Brain pericyte (primary cell): ENCODE results near the gene ICAM2.

ENCODE experiments used
- DNase-seq: peaks from one replicate; pipeline ENCODE4 v3.0.0-alpha.2; 2012; ENCODE audit warnings: low read depth, low spot score

Gene ICAM2

DNA sequence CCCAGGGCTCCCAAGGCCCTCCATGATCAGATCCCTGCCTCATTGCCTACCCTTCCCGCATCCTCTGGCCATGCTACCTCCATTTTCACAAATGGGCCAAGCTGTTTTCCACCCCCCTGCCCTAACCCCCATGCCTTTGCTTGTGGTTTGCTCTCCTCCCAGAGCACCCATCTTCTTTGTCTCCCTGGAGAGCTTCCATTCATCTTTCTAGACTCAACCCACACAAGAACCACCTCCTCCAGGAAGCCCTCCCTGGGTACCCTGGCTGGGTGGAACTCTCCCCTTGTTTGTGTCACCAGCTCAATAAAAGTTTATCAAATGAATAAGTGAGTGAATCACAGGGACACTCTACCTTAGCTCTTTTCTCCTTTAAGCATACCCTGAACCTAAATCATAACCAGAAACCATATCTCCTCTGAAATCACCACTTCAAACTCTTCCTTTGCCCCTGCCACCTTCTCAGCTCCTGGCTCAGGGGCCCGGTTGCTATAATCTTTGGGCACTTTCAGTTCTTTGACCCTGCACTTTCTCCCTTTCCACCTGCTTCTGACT lies 44.8 kb downstream of the ICAM2 start:
- DNase-seq = no peak

DNA sequence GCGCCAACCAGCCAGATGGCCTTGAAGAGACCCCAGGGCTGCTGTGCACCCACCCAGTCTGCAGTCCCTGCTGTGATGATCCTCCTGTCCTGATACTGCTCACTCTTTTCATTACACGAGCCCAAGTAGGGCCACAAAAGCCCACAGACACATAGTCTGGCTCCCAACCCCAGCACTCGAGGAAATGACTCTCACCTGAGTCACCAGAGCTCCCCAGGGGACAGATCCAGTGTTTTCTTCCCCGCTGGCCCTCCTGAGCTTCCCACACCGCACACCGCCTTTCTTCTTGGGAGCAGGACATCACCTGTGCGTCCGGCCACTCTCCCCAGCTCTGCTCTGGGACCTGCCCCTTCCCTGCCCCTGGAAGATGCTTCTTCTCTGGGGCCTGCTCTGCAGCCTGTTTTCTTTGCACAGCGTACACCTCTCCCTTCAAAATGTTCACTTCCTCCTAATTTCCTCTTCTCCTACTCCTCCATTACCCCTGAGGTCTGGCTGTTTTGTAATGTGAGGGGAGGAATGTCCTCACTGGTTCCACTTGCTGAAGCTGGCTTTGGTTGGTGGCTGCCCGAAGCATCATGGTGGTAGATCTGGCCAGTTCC lies 45.7 kb downstream of the ICAM2 start:
- DNase-seq = no peak

DNA sequence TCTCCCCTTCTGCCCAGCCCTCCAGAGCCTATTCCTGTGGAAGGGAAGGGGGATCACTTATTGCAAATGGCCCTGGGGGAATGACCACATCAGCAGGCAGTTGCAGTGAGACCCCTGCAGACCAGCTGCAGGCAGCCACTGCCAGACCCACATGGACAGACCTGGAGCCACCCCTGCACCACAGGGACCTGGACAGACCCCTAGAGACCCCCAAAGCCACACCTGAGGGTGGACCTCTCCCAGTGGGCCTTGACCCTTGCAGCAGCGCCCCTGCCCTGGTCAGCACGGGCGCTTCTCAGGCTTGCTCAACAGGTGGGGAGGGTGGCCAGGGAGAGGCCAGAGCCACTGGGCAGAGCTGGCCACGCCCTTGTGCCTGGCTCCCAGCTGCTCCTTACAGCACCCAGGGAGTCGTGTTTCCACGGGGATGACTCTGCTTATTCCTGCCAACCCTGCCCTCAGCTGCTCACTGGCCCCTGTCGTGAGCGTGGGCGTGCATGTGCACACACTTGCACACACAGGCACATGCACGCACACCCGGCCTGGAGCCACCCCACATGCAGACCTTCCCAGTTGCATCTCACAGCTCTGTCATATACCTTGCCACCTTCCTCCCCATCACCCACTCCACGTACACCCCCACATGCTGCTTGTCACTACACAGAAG lies 46.4 kb downstream of the ICAM2 start:
- DNase-seq = no peak

DNA sequence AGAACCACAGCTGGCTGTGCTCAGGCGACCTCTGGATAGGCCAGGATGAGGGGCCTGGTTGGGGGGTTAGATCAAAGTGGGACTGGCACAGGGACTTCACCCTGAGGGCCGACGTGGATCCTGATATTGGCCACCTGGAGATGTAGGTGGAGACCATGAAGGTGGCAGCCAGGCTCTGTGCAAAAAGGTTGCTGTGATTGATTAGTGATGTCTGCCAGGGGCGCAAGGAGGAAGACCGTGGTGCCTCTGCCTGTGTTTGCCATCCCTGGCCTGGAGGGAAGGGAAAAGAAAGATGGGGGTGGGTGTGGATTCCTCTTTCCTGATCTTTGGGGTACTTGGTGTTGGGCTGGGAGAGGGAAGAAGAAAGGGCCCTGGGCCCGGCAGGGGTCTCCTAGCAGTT lies 47.2 kb downstream of the ICAM2 start:
- no peak for DNase-seq

DNA sequence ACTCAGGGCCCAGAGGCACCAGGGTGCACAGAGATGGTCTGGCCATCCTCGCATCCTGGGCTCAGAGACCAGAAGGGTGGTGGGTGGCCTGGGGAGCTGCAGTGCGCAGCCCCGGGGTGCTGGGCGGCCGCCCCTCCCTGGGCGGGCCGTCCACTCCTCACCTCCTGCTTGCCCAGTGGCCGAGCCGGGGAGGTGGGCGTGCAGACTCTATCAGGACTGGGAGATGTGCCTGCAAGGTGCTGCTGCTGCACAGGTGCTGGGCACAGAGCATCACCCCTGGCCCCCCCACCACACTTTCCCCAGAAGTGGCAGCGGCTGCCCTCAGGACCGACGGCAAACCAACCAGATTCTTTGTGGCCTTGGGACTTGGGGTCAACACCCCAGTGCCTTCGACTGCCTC lies 47.6 kb downstream of the ICAM2 start, which contains the start of gene SCN4A:
TSS of gene SCN4A (minus strand) at position 123 of the 400 bp plus-strand sequence. CDS start at position 46, 77 bp downstream.
- DNase-seq = no peak

DNA sequence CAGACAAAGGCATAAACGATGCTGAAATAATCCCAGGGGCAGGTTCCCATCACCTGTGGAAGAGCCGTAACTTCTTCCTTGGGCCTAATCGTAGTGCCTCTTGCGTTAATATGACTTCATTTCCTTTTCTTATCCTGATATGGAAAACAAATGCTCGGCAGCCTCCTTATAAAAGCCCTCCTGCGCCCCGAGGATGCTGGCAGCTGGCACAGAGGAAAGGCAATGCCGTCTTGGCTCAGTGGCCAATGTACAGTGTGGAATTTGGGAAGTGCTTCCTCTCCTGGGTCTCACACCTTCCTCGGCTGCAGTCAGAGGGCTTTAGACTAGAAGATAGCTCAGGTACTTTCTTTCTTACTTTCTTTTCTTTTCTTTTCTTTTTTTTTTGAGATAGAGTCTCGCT lies 51.2 kb downstream of the ICAM2 start:
- no peak for DNase-seq

DNA sequence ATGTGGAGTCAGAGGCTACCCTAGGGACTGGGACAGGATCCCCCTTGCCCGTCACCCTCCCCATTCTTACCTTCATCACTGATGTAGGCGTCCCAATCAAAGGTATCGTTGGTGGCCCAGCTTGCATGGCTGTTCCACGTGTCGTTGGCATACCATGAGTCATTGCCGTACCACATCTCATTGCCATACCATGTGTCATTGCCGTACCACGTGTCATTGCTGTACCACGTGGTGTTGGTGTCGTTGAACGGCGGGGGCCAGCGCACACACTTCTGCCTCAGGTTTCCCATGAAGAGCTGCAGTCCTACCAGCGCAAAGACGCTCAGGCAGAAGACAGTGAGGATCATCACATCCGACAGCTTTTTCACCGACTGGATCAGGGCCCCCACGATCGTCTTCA lies 52.5 kb downstream of the ICAM2 start:
- no peak for DNase-seq

DNA sequence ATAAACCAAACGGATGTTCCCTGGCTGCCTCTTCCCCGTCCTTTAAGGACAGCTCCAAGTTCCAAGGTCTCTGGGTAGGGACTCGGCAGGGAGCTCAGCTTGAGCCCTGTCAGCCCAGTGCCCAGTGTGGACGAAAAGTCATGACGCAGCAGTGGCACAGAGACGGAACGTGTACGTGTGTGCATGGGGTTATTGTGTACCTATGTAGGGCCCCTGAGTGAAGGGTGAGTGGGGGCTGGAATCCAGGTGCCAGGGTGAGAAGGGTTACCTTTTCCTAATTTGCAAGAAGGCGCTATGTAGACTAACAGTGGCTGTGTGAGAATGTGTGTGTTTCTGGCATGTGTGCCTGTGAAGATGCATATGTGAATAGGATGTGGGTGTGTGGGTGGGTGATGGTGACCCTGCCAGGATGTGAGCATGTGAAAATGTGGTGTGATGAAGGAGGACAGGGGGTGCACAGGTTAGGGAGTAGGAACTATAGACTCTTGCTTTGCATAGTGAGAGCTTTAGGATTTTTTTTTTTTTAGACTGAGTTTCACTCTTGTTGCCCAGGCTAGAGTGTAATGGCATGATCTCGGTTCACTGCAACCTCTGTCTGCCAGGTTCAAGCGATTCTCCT lies 53.7 kb downstream of the ICAM2 start:
- no peak for DNase-seq

DNA sequence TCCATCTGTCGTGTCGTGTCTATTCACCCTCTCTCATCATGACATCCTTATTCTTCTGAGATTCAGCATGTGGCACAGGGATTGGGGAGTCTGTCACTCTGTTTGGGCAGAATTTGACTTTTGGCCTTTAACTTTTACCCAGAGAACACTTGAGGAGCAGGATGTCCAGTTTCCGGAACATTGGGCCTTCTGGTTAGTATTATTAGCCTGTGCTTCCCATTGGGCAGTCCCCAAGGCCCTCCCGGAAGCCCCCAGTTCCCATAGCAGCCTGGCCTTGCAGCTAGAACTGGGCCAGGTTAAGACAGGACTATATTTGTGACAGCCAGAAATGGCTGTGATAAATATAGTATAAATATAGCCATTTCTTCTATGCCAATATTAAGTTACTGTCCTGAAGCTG lies 57.3 kb downstream of the ICAM2 start:
- DNase-seq = no peak

DNA sequence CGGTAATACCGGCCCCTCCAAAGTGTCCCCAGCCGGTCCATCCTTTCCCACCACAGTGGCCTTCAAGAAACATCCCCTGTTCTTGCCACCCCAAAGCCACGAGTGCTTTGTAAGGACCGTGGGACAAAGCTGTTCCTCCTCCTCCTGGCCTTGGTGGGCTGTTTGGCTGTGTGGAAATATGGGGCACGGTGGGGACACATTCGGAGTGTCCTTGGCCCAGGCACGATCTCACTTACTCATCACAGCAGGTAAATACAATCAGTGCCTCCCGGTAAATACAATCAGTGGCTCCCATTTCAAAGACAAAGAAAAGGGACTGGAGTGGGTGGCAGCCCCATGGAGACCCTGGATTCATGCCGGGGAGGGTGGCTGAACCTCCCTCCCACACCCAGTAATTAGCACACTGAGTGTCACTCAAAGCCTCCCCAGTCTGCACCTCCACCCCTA lies 58.1 kb downstream of the ICAM2 start:
- DNase-seq = no peak

DNA sequence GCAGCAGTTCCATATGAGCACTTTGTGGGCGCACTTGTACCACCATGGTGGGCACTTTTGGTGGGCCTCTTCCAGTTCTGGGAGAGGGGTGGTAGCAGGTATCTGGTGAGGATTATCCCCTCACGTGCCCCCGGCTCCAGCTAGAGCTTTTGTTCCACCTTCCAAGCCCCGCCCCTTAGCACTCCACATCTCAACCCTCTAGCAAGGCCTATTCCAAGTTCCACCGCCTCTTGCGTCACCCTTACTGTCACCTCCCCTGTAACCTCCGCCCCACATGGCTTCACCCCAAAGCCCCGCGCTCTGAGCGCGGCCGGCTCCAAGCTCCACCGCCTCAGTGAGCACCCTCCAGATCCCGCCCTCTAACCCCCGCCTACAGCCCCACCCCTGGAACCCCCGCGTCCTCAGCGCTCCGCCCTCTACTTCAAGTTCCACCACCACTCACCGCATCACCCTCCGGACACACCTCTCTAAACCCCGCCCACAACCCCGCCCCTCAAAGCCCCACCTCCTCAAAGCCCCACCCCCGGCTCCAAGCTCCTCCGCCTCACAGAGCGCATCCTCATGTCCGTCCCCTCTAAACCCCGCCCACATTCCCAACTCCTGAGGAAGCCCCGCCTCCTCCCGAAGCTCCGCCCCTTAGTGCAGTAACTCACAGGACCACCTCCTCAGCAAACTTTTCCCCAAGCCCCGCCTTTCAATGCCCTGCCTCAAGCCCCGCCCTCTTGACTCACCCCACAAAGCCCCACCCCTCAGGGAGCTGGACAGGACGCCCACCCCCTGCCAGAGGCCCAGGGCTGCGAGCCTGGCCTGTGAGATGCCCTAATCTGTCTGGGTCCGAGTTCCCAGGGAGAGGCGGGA lies 58.8 kb downstream of the ICAM2 start:
- DNase-seq = no peak

DNA sequence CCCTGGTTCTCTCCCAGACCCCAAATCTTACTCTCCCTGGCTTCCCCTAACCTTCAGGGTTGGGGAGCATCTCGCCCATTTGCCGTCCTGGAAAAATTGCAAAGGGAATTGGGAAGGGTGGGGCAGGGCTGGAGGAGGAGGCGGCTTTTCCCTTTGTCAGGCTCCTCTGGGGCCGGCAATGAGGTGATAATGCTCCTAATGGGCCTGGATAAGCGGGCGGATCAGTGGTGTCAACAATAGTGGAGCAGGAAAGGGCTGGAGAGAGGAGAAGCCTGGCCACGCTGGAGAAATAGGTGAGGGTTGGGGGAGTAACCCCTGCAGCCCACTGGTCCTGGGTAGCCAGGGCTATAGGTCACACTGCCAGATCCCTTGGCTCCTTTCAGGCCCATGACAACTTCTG lies 60.0 kb downstream of the ICAM2 start:
- no peak for DNase-seq

DNA sequence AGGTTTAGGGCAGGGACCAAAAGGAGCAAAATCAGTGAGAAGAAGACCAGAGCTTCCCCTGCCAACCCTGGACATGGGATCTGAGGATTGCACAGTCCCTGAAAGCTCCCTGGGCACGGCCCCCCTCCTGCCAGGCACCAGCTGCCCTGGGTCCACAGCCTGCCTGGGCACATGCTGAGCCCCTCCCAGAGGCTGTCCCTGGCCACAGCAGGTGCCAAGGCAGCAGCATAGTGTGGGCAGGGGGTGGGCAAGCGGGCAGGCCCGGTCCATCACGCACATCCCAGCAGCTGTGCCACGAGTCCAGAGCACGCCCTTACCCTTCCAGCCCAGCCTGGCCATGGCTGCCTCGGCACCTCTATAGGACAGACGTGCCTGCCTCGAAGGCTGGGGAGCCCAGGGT lies 60.4 kb downstream of the ICAM2 start:
- no peak for DNase-seq

DNA sequence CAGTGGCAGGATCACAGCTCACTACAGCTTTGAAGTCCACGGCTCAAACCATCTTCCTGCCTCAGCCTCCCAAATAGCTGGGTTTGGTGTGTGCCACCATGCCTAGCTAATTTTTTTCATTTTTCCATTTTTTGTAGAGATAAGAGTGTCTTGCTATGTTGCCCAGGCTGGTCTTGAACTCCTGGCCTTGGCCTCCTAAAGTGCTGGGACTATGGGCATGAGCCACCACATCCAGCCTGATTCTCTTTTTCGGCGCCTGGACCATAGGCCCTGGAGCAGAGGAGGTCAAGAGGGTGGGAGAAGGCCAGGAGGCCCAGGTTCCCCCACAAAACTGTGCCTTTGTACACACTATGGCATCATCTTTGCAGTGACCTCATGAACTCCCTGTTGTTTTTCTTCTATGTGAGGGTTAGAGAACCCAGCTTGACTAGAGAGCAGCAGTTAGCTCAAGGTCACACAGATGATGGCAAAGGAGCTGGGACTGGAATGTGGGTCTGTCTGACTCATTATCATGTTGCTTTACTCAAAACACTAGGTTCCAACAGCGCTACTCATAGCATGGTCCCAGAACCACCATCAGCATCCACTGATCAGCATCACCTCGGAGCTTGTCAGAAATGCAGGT lies 64.0 kb downstream of the ICAM2 start:
- no peak for DNase-seq

DNA sequence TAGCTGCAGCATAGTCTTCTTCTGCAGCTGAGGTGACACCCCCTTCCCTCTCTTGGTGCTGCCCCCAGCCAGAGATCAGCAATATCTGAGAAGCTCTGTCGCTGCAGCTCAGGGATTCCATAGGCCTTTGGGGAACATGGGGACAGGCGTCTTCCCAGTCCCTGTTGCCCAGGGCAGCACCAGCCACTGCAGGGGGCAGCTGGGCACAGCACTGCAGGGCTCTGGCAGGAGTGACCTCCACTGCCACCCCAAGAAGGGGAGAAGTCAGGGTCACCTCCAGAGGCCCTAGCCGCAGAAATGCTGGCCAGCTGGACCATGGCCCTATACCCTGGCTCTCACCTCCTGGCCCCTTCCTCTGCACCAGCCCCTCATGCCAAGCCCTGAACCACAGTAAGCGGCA lies 64.6 kb downstream of the ICAM2 start:
- DNase-seq = no peak

DNA sequence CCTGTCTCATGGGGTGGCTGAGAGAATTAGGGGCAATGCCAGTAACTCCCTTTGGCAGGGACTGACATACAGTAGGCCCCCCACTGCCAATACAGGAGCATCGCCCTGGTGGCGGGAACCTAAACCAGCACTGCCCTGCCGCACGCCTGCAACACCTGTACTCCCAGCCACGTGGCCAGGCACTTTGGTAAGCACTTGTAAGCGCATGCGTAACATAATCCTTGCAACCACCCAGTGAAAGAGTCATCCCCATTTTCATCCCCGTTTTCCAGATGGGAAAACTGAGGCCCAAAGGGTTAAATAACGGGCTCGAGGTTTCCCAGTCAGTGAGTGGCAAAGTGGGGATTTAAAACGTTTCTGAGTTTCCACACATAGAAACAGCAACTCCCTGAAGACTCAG lies 65.2 kb downstream of the ICAM2 start:
- DNase-seq = no peak

DNA sequence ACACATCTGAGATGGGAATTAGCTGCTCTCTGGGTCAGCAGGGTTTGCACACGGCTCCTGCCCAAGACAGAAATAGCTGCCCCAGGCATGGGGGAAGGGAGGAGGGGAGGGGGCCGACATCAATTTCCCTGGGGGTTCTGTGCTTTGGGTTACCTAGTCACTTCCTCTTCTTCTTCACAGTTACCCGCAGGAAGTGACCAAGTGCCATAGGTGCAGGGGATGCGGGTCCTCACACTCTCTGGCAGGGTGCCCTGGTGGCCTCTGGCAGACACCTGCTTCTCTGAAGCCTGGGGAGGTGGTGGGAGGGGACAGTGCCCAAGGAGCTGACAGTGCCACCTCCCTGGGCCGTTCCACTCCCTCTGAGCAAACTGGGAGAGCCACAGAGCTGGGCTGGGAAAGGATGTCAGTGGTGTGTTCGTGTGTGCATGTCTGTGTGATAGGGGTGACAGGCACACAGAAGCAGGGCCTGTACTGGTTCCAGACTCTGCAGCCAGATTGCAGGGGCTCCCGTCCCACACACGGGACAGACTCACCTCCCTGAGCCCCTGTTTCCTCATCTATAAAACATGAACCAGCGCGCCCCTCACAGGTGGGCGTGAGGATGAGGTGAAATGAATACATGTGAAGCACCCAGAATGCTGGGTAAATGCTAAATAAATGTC lies 65.9 kb downstream of the ICAM2 start:
- no peak for DNase-seq
